ENCODE data around the gene ZCCHC10. TPM values are rescaled to one million over a fixed set of nuclear protein-coding genes. Genes with fewer than 3 reads are reported as not detected.

Gene ZCCHC10
- total and polyA plus RNA-seq, 2 donors (not counting 3 experiments of a cell fraction or from before 2014, with no cell fraction given), result 25.9 to 32.1 TPM

DNA sequence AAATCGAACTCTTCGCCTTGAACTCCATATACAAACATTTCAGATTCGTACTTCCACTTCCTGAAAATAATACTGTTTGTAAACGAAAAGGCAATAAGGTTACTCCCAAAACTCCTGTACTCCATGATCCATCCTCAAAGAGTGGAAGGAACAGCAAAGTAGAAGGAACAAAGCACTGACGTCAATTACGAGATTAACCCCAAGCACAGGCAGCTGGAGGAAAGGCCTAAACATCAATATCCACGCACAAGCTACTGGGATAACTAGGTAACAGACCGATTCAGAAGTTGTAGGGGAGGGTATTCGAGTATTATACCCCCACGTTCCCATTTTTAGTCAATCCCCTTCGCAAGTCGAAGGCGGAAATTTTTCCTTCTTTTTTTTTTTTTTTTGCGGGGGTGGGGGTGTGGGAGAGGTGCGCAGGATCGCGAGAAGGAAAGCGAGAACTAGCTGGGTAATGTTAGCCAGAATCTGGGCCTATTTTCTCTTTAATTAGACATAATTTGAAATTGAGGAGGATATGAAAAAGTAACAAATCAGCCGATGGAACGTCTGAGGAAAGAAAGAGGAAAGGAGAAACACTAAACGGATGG lies 63.8 kb downstream of the ZCCHC10 start:
- BruUV-seq (replicated peaks), result TSS peak; percentile 39
- Histone ChIP-seq H3K27ac (ENCODE audit: insufficient read depth, low read depth, low read length) (peak overlapping the region; percentile 81), H2AFZ (ENCODE audit: low read depth, low read length) (no peak overlapping the region), H3K36me3 (ENCODE audit: control insufficient read depth in 2 of 2, extremely low read depth in 1 of 2, insufficient read depth in 2 of 2, low read length in 2 of 2) (no peaks in the 10 kb centered on the region), H3K9me1 (replicated peaks; ENCODE audit: control insufficient read depth, extremely low read depth, insufficient read depth, low read length) (no peaks in the 10 kb centered on the region), H3K79me2 (ENCODE audit: control insufficient read depth, insufficient read depth, low read length) (peaks cover 58% of the 10 kb centered on the region), H3K9me3 (replicated peaks; ENCODE audit: control insufficient read depth, insufficient read depth, low read length) (no peaks in the 10 kb centered on the region), H3K27me3 (ENCODE audit: control insufficient read depth in 2 of 2, insufficient read depth in 2 of 2, low read length in 2 of 2) (no peaks in the 10 kb centered on the region), H4K20me1 (replicated peaks; ENCODE audit: control insufficient read depth, extremely low read depth, insufficient read depth, low read length) (peaks cover 20% of the 10 kb centered on the region), H3K4me3 (replicated peaks in 1 of 3; ENCODE audit: insufficient read depth in 1 of 3, low read depth in 1 of 3, low read length in 3 of 3) (peak overlapping the region; percentile 83 to 98 (median 84)), H3K9ac (replicated peaks; ENCODE audit: extremely low read depth, insufficient read depth, low read length) (peak overlapping the region; percentile 99), H3K4me1 (ENCODE audit: control insufficient read depth, extremely low read depth, insufficient read depth, low read length) (peaks cover 15% of the 10 kb centered on the region), H3K4me2 (ENCODE audit: insufficient read depth, low read length) (peak overlapping the region; percentile 96)
- DNase-seq (ENCODE audit: low read depth, low spot score) (peak; percentile 84), FAIRE-seq (peak; percentile 81)
- POLR2A ChIA-PET, result interaction anchor here (0.6 to 1.9 kb wide), 5 partner anchors 13 to 996 kb away, joined by 4 to 9 read pairs (median 5); partner anchors contain the start of gene HSPA4
- no peak for TF ChIP-seq GATA2 (IDR thresholded peaks at IDR 0.05; ENCODE audit: insufficient read depth, insufficient read length, low read depth, low read length)
- TF ChIP-seq POLR2A (IDR thresholded peaks at IDR 0.05; ENCODE audit: low read depth, low read length), result peak; percentile 32
- peak; percentile 4 for TF ChIP-seq FOS (IDR thresholded peaks at IDR 0.05; ENCODE audit: borderline replicate concordance, insufficient read depth, low read length)
- intact Hi-C loops (cut with micrococcal nuclease) (loop anchor here (1.0 to 5.0 kb wide), 4 partner anchors 14 to 280 kb away; partner anchors contain the start of gene ZCCHC10), dilution Hi-C loops (cut with MboI; ENCODE audit: extremely low pct_ligation_motif_present, low sequenced_read_pairs) (no loop called here)
- CTCF ChIA-PET, result interaction anchor here (0.7 kb wide), 1 partner anchor 115 kb away, joined by 3 read pairs; no protein-coding TSS in a partner anchor

DNA sequence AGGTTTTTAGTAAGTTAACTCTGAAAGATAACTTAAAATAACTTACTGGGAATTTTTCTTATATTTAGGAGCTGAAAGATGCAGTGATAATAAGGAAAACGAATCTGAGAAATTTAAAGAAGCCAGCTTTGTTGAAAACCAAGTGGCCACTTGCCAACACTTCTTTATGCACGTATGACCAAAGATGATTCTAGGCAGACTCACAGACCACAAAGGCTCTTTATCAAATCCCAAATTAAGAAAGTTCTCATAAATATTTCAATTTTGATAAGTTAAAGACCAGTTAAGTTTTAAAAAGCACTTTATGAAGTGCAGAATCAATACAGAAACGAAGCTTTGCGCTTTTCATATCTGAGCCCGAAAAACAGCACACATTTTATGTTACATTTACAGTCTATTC lies 64.5 kb downstream of the ZCCHC10 start:
- dilution Hi-C loops (cut with MboI; ENCODE audit: extremely low pct_ligation_motif_present, low sequenced_read_pairs), result no loop called here
- FAIRE-seq (peak; percentile 60), DNase-seq (ENCODE audit: low read depth, low spot score) (peak; percentile 46)
- H3K9me3 ChIP-seq (replicated peaks; ENCODE audit: control insufficient read depth, insufficient read depth, low read length), result no peaks in the 10 kb centered on the region
- peak overlapping the region; percentile 96 for H3K4me2 ChIP-seq (ENCODE audit: insufficient read depth, low read length)
- H3K4me1 ChIP-seq (ENCODE audit: control insufficient read depth, extremely low read depth, insufficient read depth, low read length), result peaks cover 15% of the 10 kb centered on the region
- POLR2A ChIA-PET, result interaction anchor here (1.0 to 1.3 kb wide), 2 partner anchors 12 to 86 kb away, joined by 4 to 5 read pairs; no protein-coding TSS in a partner anchor
- H3K36me3 ChIP-seq (ENCODE audit: control insufficient read depth in 2 of 2, extremely low read depth in 1 of 2, insufficient read depth in 2 of 2, low read length in 2 of 2), result no peaks in the 10 kb centered on the region
- H3K79me2 ChIP-seq (ENCODE audit: control insufficient read depth, insufficient read depth, low read length), result peaks cover 64% of the 10 kb centered on the region
- no TSS peak for BruUV-seq (replicated peaks)
- no peaks in the 10 kb centered on the region for H3K27me3 ChIP-seq (ENCODE audit: control insufficient read depth in 2 of 2, insufficient read depth in 2 of 2, low read length in 2 of 2)
- intact Hi-C loops (cut with micrococcal nuclease), result loop anchor here (2.0 to 5.0 kb wide), 2 partner anchors 13 to 280 kb away; no protein-coding TSS in a partner anchor
- H4K20me1 ChIP-seq (replicated peaks; ENCODE audit: control insufficient read depth, extremely low read depth, insufficient read depth, low read length), result peaks cover 20% of the 10 kb centered on the region
- TF ChIP-seq JUN (IDR thresholded peaks at IDR 0.05; ENCODE audit: borderline replicate concordance, insufficient read depth, insufficient read length, low read depth) (no peak), POLR2AphosphoS5 (IDR thresholded peaks at IDR 0.05; ENCODE audit: insufficient read depth, low read depth, low read length) (no peak), GATA2 (IDR thresholded peaks at IDR 0.05; ENCODE audit: insufficient read depth, insufficient read length, low read depth, low read length) (no peak), POLR2A (IDR thresholded peaks at IDR 0.05; ENCODE audit: low read depth, low read length) (no peak), EZH2 (IDR thresholded peaks at IDR 0.05; ENCODE audit: borderline replicate concordance, low read depth, low read length, severe bottlenecking) (no peak), MYC (IDR thresholded peaks at IDR 0.05; ENCODE audit: low read depth, low read length) (no peak), FOS (IDR thresholded peaks at IDR 0.05; ENCODE audit: borderline replicate concordance, insufficient read depth, low read length) (no peak)
- TF ChIP-seq, protein P1, sequence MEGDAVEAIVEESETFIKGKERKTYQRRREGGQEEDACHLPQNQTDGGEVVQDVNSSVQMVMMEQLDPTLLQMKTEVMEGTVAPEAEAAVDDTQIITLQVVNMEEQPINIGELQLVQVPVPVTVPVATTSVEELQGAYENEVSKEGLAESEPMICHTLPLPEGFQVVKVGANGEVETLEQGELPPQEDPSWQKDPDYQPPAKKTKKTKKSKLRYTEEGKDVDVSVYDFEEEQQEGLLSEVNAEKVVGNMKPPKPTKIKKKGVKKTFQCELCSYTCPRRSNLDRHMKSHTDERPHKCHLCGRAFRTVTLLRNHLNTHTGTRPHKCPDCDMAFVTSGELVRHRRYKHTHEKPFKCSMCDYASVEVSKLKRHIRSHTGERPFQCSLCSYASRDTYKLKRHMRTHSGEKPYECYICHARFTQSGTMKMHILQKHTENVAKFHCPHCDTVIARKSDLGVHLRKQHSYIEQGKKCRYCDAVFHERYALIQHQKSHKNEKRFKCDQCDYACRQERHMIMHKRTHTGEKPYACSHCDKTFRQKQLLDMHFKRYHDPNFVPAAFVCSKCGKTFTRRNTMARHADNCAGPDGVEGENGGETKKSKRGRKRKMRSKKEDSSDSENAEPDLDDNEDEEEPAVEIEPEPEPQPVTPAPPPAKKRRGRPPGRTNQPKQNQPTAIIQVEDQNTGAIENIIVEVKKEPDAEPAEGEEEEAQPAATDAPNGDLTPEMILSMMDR (IDR thresholded peaks at IDR 0.05; ENCODE audit: extremely low read depth in 1 of 2, insufficient read depth in 1 of 2, low read depth in 1 of 2, low read length in 2 of 2), result no peak
- TF ChIP-seq, protein P2, sequence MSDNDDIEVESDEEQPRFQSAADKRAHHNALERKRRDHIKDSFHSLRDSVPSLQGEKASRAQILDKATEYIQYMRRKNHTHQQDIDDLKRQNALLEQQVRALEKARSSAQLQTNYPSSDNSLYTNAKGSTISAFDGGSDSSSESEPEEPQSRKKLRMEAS (IDR thresholded peaks at IDR 0.05; ENCODE audit: insufficient read depth, insufficient read length), result no peak
- peak overlapping the region; percentile 81 for H3K27ac ChIP-seq (ENCODE audit: insufficient read depth, low read depth, low read length)
- H3K9me1 ChIP-seq (replicated peaks; ENCODE audit: control insufficient read depth, extremely low read depth, insufficient read depth, low read length), result no peaks in the 10 kb centered on the region
- CTCF ChIA-PET, result interaction anchor here (1.1 kb wide), 1 partner anchor 12 kb away, joined by 3 read pairs; no protein-coding TSS in a partner anchor
- peak overlapping the region; percentile 99 for H3K9ac ChIP-seq (replicated peaks; ENCODE audit: extremely low read depth, insufficient read depth, low read length)
- H2AFZ ChIP-seq (ENCODE audit: low read depth, low read length), result no peak overlapping the region
- H3K4me3 ChIP-seq (replicated peaks in 1 of 3; ENCODE audit: insufficient read depth in 1 of 3, low read depth in 1 of 3, low read length in 3 of 3), result peak overlapping the region; percentile 83 to 98 (median 84)

Data from endothelial cell of umbilical vein (primary cell).